Activated CD4-positive, alpha-beta T cell treated with anti-CD3 and anti-CD28 coated beads, Interleukin-2, amount 50 U/mL, for 48 hours (primary cell): Measurements from ENCODE around the gene VSIG1.

Experiments
- DNase-seq, 2 experiments: peaks; one replicate each; pipeline ENCODE4 v3.0.0-alpha.2; 2020

Gene VSIG1

GRCh38 chrX:108068121-108068520 is 23.3 kb downstream of the VSIG1 start:
- DNase-seq = no peak

GRCh38 chrX:108070891-108071290 is 26.0 kb downstream of the VSIG1 start:
- DNase-seq = no peak

- DNase-seq = no peak
Observed at GRCh38 chrX:108071578-108071977, 26.7 kb downstream of the VSIG1 start.

- DNase-seq = no peak
Observed at GRCh38 chrX:108072746-108073145, 27.9 kb downstream of the VSIG1 start.

- no peak for DNase-seq
Observed at GRCh38 chrX:108081110-108081509, 36.2 kb downstream of the VSIG1 start.

- no peak for DNase-seq
Observed at GRCh38 chrX:108087792-108088191, 42.9 kb downstream of the VSIG1 start.

GRCh38 chrX:108088511-108088910 is 43.6 kb downstream of the VSIG1 start:
- no peak for DNase-seq

GRCh38 chrX:108090491-108091263 is 45.8 kb downstream of the VSIG1 start:
- no peak for DNase-seq

- DNase-seq = peak; percentile 84 to 89
Observed at GRCh38 chrX:108091264-108091877, 46.5 kb downstream of the VSIG1 start, which contains the start of the genes ATG4A and PSMD10. Gene ATG4A (plus strand): TSS chrX:108091778. CDS start chrX:108091827, 49 bp downstream. Gene PSMD10 (minus strand): TSS chrX:108091542. CDS start chrX:108091520, 22 bp downstream.

GRCh38 chrX:108091878-108092291 is 47.0 kb downstream of the VSIG1 start:
- DNase-seq = peak in 1 of 2 experiments; percentile 37

- no peak for DNase-seq
Observed at GRCh38 chrX:108097380-108097779, 52.5 kb downstream of the VSIG1 start.

- DNase-seq = no peak
Observed at GRCh38 chrX:108105473-108105872, 60.6 kb downstream of the VSIG1 start.

- no peak for DNase-seq
Observed at GRCh38 chrX:108114541-108114940, 69.7 kb downstream of the VSIG1 start.

GRCh38 chrX:108117988-108118387 is 73.1 kb downstream of the VSIG1 start:
- DNase-seq = no peak

GRCh38 chrX:108121291-108121690 is 76.4 kb downstream of the VSIG1 start:
- no peak for DNase-seq

GRCh38 chrX:108122748-108123147 is 77.9 kb downstream of the VSIG1 start:
- DNase-seq = no peak

GRCh38 chrX:108123591-108124366 is 78.9 kb downstream of the VSIG1 start:
- no peak for DNase-seq

- no peak for DNase-seq
Observed at GRCh38 chrX:108126661-108127060, 81.8 kb downstream of the VSIG1 start.

- DNase-seq = no peak
Observed at GRCh38 chrX:108127152-108127551, 82.3 kb downstream of the VSIG1 start.
